DMS114 treated with DMSO at 0.1 percent for 48 hours (cell line): ENCODE data around the gene DPH6.

Experiments used
- DNase-seq: peaks from one replicate; lab custom pipeline; 2025; ENCODE audit not compliant: unreplicated experiment; lab: John Stamatoyannopoulos, UW

DPH6 gene

GRCh38 chr15:35487417-35487816, 58.5 kb downstream of the DPH6 start:
- no peak for DNase-seq

- DNase-seq = no peak
Observed at GRCh38 chr15:35486296-35486695, 59.7 kb downstream of the DPH6 start.

- DNase-seq = no peak
Observed at GRCh38 chr15:35485411-35485810, 60.6 kb downstream of the DPH6 start.

- DNase-seq = no peak
Observed at GRCh38 chr15:35484231-35484945, 61.6 kb downstream of the DPH6 start.

DNA sequence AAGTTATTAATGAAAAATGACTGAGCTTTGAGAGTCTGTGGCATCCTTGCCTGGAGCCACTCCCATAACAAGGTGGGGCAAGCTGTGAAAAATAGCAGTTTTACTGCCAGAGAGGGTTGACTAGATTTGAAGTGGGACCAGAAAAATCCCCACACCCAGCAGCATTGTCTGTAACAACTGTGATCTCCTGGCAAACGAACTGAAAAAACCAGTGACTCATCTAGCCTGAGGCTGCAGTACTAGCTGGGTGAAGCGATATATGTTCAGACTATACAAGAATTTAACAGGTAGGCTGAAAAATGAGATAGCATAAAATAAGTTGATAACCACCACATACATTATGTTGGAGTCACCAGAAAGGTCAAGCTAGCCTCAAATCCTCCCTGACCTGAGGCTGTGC, 64.0 kb downstream of the DPH6 start:
- DNase-seq = no peak

DNA sequence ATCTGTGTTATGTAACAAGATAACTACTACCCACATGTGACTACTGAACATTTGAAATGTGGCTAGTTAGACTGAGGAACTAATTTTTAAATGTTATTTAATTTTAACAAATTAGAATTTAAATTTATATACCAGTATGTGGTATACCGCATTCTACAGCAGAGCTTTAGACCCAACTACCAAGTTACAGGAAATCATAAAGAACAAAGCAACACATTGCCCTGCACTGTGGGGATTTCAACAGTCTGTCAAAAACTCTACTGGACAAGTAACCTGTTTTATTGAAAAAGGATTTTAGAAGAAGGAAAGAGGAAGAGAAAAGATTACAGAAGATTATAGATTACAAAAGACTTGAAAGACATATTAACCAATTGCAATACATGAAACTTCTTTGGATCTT, 64.9 kb downstream of the DPH6 start:
- no peak for DNase-seq

GRCh38 chr15:35479423-35479822, 66.5 kb downstream of the DPH6 start:
- peak; percentile 32 for DNase-seq

- DNase-seq = no peak
Observed at GRCh38 chr15:35477312-35478262, 68.4 kb downstream of the DPH6 start.

DNA sequence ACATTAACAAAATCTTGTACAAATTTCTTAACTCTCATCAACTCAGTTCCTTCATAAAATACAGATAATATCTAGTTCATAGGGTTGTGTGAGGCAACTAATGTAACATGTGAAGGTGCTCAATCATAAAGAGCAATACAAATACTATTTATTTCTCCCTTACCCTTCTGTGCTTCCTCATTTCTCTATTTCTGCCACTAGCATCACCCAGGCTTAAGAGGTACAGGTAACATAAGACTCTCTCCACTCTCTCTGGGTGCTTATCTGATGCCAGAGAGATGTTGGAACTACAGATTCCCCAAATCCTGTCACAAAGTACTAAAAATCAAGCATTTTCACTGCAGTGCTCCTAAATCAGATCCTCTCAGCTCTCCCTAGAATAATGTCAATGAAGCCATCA, 74.9 kb downstream of the DPH6 start:
- no peak for DNase-seq

- DNase-seq = no peak
Observed at GRCh38 chr15:35470441-35470840, 75.5 kb downstream of the DPH6 start.

- no peak for DNase-seq
Observed at GRCh38 chr15:35466476-35466875, 79.5 kb downstream of the DPH6 start.

- DNase-seq = no peak
Observed at GRCh38 chr15:35465783-35466182, 80.2 kb downstream of the DPH6 start.

- no peak for DNase-seq
Observed at GRCh38 chr15:35460616-35461015, 85.3 kb downstream of the DPH6 start.

- DNase-seq = no peak
Observed at GRCh38 chr15:35458176-35458856, 87.6 kb downstream of the DPH6 start.

- DNase-seq = no peak
Observed at GRCh38 chr15:35455201-35455600, 90.8 kb downstream of the DPH6 start.

- no peak for DNase-seq
Observed at GRCh38 chr15:35450492-35450891, 95.5 kb downstream of the DPH6 start.

DNA sequence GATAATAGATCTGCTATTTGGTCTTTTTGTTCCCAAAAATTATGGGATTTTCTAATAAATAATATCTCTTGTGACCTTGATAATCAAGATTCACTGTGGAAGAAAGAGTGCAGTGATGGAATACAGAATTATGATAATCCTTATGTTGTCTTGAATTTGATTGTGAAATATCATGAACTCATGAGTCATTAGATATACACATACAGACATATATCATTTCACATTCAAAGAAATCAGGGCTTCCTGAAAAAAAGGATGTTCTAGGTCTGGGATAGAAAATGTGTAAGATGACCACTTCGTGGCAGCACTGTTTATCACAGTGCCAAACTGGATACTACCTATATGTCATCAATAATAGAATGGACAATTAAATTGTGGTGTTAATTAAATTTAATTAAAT, 97.7 kb downstream of the DPH6 start:
- DNase-seq = no peak

DNA sequence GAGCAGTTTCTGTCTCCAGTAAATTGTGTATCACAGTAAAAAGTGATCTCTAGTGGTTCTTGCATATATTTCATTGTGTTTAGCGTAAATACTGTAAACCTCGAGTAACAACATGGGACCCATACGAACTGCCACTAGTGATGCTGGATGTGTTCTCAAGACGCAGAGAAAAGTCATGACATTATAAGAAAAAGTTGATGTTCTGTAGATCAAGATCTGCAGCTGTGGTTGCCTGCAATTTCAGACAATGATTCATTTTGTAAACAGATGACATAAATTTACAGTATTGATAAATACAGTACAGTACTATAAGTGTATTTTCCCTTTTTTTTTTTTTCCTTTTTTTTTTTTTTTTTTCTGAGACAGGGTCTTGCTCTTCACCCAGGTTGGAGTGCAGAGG, 100.1 kb downstream of the DPH6 start:
- no peak for DNase-seq

DNA sequence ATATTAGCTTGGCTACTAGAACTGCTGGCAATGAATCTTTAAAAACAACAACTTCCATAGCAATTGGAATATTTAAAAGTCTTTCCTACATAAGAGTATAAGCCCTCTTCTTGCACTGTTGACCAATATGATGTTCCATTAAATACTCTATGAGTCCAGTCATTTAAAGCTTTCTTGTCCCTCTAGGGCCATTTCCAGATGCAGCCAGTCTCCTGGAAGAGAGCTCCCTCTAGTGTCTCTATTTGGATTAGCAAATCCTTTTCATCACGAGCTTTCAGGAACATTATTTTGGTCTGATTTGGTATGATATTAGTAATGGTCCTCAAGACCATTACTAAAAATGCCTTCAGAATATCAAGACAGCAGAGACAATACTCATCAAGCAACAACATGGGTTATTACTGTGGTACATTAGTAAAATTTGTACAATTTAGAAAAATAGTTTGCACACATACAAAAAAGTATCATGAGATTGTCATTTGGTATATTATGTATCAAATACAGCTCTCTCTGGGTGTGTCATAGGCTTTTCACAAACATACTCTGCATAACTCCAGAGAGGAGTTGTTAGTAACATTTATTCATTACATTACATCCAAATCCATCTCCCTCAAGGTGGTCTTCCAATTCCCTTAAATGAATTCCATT, 101.3 kb downstream of the DPH6 start:
- peak; percentile 76 for DNase-seq

DNA sequence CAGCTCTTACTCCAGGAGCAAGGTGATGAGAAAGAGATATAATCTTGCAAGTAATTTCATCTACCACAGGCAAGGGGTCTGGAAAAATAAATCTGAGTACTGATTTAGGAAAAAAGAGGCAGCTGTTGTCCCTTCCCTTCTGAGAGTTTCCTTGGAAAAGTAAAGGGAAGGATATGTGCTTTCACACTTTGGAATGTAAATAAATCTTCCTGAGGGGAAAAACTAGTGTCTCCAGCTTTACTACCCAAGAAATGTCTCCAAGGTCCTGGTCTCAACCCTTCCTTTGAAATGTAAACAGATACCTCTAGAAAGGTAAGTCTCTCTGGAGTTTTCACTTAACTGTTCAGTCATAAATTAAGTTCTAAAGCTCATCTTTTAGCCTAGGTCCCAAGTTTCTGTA, 102.6 kb downstream of the DPH6 start:
- DNase-seq = no peak

DNA sequence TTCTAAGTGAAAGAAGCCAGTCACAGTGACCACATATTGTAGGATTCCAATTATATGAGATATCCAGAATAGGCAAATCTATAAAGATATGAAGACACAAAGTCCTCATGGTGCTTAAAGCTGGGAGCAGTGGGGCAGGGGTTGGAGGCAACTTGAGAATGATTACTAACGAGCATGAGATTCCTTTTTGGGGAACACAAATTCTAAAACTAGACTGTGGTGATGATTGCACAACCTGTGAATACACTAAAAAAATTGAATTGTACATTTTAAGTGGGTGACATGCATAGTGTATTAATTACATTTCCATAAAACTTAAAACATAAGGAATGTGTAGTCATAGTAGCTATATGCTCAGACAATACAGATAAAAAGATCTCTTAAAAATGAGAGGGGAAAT, 103.2 kb downstream of the DPH6 start:
- no peak for DNase-seq
